SU-DHL-6 (cell line): ENCODE measurements around the gene CGB5.

Experiments used
- CTCF ChIP-seq: fragments of 200-600 bp; sonication (generic); IDR thresholded peaks from one replicate; pipeline ENCODE4 v1.5.1; 2017; ENCODE audit warnings: antibody characterized with exemption, mild to moderate bottlenecking, low read length, moderate library complexity; ENCODE audit not compliant: insufficient read depth, poor library complexity, severe bottlenecking
- EZH2phosphoT487 ChIP-seq: fragments of 200-600 bp; sonication (generic), shearing (Covaris generic); conservative IDR thresholded peaks from 2 replicates; pipeline ENCODE4 v1.6.1; 2018; ENCODE audit warnings: mild to moderate bottlenecking, antibody characterized with exemption, low read length, moderate library complexity, mixed read lengths

- TF ChIP-seq CTCF, result no peak
- no peak for TF ChIP-seq EZH2phosphoT487
Observed at GRCh38 chr19:49057636-49058234, 14.1 kb downstream of the CGB5 start, which contains the start of gene CGB7.
